Measurements from ENCODE around the gene KRT71.

KRT71 gene

DNA sequence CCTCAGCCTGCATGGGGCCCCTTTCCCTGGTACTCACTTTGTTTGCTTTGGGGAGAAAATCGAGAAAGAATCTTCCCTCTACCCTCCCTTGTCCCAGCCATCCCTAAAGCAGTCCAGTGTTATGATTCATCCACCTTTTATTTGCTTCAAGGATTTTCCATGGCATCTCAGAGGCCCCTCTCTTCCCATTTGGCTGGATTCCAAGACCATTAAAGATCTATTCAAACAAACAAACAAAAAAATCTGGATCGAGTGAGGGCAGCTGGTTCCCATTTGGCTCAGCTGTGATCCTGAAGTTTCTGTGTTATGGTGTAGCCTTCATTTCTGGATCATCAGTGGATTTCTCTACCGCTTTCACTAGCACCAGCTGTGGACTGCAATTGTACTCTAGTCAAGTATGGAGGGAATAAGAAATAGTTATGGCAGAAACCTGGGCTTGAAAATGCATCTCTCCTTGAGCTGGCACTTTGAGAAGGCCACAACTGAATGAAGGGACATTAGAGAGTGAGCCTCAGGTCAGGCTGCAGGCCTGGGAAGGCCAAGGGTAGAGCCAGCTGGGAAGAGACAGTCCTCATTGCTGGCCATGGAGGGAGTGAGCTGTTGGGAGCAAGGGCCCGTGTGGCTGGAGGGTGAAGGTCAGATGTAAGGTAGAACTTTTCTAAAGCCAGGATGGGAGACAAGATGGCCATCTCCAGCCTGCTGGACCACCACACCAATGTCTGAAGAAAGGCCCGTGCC, 13.7 kb downstream of the KRT71 start:
- no peak for DNase-seq (ENCODE audit: low spot score)

DNA sequence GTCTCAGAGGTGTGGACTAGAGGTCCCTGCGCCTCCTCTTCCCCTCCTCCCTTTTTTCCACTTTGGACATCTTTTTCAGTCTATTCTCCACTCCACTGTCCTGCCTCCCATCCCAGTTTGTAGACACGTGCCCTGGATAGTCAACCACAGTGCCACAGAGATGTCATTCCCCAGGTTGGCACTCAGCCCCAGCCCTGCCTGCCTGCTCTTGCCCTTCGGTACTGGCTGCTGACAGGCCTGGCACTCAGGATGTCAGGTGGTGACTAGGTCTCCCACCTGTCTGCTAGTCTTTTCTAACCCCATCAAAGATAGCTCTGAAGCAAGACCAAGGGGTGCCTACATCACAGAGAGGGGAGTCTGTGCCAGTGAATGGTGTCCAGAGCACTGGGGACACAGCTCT, 15.8 kb downstream of the KRT71 start:
- DNase-seq (ENCODE audit: low spot score) = no peak

GRCh38 chr12:52535574-52535973, 17.4 kb downstream of the KRT71 start:
- DNase-seq (ENCODE audit: low spot score) = no peak

- DNase-seq (ENCODE audit: low spot score) = no peak
Measured at GRCh38 chr12:52534482-52534881, 18.5 kb downstream of the KRT71 start.

GRCh38 chr12:52533686-52534470, 19.1 kb downstream of the KRT71 start:
- no peak for DNase-seq (ENCODE audit: low spot score)

GRCh38 chr12:52532636-52533035, 20.3 kb downstream of the KRT71 start:
- no peak for DNase-seq (ENCODE audit: low spot score)

DNA sequence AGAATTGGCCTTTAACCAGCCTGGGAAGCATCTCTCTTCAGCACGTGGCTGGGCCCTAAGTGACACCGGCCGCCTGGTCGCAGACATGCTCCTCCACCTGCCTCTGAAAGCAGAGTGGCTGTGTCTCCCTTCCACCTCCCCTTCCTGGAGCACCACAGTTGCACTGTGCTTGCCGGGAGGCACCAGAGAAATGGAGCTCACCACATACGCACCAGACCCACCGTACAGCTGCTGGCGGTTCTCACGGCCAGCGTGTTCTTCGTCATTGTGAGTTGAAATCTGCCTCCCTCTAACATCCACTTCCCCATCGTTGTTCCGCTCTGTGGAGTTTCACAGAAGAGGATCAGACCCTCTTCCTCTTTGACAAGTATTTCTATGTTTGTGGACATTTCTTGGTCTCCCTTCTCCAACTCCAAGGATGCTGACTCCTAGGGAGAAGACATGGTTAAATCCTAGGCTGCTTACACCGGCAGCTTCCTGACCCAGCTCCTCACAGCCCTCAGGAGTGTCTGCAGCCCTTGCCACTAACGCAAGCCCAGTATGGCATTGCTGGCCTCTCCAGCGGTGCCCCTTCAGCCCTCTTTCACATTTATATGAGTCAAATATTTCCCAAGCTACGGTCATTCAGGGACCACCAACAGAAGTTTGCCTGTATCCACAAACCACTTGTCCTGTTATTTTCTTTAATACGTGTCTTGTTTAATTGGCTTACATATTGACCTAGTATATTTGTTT, 21.2 kb downstream of the KRT71 start:
- DNase-seq (ENCODE audit: low spot score) = no peak

- no peak for DNase-seq (ENCODE audit: low spot score)
Measured at GRCh38 chr12:52530905-52531304, 22.0 kb downstream of the KRT71 start.

DNA sequence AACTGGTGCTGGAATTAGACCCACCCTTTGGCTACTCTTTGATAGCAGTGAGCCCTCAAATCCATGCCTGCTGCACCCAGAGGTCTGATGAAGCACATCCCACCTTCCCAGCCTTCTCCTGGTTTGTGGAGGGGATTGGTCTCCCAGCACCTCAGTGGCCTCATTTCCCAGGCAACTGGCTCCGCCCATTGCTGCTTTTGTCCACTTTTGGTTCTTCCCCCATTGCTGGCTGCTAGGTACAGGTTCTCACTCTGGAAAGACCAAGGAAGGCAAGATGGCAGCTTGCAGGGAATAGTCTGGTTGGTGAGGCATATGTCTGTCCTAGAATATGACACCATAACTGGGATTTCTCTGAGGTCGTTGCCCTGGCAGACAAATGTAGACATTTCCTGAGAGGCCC, 22.6 kb downstream of the KRT71 start:
- DNase-seq (ENCODE audit: low spot score) = no peak

DNA sequence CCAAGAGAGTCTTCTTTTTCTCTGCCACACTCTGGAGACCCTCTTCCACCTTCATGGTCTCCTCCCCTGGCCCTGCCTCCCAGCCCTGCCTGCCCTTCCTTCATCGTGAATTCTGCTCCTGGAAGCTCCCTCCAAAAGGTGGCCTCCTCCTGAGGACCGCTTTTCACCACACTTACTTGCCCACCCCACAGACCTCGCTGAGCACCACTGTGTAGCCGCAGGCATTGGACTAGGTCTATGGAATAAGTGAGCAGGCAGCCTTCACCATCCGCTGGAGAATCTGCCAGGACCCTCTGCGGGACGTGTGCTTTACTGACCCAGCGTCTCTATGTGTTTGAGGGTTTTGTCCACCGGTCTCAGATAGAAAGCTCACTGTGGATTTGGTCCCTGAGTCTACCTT, 23.1 kb downstream of the KRT71 start:
- DNase-seq (ENCODE audit: low spot score) = no peak

GRCh38 chr12:52529417-52529816, 23.5 kb downstream of the KRT71 start:
- DNase-seq (ENCODE audit: low spot score) = no peak

DNA sequence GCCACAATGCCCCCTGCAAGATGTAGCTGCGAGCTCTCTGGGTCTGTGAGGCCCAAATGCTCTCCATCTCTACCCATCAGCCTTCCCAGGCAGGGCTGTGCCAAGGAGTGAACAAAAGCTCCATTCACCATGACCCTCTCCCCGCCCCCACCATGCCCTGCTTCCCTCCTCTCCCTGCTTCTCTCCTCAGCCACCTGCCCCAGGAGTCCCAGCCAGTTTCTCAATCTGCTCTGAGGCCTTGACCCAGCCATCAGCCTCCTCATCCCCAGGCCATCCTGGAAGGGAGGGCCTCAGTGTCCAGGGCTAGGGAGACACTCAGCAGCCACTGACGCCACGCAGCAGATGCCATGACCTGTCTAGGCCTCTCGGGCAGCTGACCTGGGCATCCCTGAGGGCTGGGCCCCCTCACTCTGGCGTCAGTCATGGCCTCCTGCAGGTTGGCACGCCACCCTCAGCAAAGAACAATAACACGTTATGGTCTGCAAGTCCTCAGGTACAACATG, 24.3 kb downstream of the KRT71 start:
- no peak for DNase-seq (ENCODE audit: low spot score)

- no peak for DNase-seq (ENCODE audit: low spot score)
Measured at GRCh38 chr12:52527121-52527800, 25.7 kb downstream of the KRT71 start.

DNA sequence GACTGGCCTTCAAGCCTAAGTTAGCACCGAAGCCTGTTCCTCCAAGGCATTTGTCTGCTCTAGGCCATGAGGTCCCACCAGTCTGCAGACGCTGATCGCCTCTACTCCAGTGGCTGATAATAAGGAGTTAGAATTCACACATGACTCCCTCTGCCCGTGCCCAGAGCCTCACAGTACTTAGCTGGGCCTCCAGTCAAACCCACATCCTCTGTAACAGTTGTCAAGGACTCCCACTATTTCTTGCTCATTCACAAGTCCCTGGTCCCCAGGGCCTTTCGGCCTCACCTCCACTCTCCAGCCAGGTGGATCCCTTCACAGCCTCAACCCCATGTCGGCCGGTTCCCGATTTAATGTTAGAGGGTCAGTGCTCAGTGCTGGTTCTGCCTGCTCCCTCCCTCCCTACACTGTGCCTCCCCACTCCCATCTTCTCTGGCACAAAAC, 26.4 kb downstream of the KRT71 start:
- DNase-seq (ENCODE audit: low spot score) = no peak

GRCh38 chr12:52525661-52526499, 27.1 kb downstream of the KRT71 start:
- no peak for DNase-seq (ENCODE audit: low spot score)

DNA sequence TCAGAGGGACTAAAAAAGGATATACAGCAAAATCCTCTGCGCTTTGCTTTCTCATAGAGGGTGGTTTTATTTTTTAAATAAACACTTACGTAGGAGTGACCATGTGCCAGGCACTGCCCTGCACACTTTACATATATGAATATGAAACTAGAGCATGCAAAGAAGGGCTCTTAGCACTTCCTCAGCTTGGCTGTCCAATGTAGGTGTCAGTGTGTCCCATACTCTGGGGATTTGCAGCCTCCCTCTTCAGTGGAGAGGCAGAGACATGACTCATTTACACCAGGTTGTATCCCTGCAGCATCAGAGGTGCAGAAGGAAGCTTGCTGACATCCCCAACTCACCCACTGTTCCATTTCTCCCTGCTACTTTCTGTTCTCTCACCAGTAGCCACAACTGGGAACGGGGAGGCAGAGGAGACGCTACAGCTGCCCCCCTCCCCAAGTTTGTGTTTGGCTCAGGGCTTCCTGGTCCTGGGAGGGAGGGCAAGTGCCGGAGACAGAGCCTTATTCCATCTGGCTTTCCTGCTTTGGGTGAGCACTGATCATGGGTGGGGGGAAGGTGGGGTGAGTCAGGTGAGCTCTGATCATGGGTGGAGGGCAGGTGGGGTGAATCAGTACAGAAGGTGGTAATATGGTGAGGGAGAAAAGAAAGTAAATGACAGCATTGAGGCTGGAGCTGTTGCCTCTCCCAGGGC, 27.9 kb downstream of the KRT71 start:
- no peak for DNase-seq (ENCODE audit: low spot score)

GRCh38 chr12:52524241-52524897, 28.6 kb downstream of the KRT71 start:
- DNase-seq (ENCODE audit: low spot score) = no peak

DNA sequence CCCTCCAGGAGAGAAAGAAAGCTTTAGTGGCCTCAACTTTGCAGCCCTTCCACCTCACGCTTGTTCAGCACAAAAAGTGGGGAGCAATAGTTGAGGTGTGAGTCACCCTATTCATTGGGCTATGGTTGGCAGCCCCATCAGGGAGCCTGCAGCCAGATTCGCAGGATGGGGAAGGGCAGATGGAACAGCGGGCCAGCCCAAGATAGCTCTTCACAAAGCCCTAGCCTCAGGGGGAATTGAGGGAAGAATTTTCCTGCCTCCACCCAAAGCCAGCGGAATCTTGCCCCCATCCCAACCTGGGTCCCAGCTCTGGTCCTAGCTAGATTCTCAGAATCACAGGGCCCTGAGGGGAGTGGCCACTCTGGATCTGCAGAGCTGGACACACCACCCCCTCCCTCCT, 29.1 kb downstream of the KRT71 start:
- no peak for DNase-seq (ENCODE audit: low spot score)

- DNase-seq (ENCODE audit: low spot score) = no peak
Measured at GRCh38 chr12:52522346-52523011, 30.5 kb downstream of the KRT71 start.
